ENCODE data around the gene PLCH1. TPM values are rescaled to one million over a fixed set of nuclear protein-coding genes. Genes with fewer than 3 reads are reported as not detected.

The PLCH1 gene
- total RNA-seq, 1 donor from 2014 or later = 20.9 TPM

DNA sequence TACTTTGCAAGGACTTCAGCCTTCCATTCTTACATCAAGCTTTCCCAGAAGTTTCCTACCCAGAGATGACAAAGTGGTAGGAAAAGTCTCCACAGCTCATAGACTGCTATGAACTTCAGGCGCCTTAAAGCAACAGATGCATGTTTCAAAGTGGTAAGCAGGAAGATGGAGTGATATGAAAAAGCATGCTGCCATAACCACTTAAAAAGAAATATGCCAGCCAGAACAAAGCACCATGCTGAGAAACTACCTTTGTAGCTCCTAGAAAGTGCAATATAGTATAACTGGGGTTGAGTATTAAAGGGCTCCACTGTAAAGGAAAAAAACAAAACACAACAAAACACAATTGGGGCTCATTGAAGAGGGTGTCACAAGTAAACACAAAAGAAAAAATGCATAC is 259.0 kb downstream of the PLCH1 start:
- Mint-ChIP-seq H3K4me1 (ENCODE audit: unreplicated experiment) (no peaks in the 10 kb centered on the region), H3K36me3 (ENCODE audit: low read depth, unreplicated experiment) (peaks cover 26% of the 10 kb centered on the region), H3K27me3 (ENCODE audit: unreplicated experiment) (no peaks in the 10 kb centered on the region), H3K27ac (ENCODE audit: unreplicated experiment) (no peak overlapping the region), H3K9me3 (ENCODE audit: unreplicated experiment) (no peaks in the 10 kb centered on the region), H3K4me3 (ENCODE audit: unreplicated experiment) (no peak overlapping the region)
- DNase-seq (ENCODE audit: low spot score) = no peak
- TF ChIP-seq, protein P1, sequence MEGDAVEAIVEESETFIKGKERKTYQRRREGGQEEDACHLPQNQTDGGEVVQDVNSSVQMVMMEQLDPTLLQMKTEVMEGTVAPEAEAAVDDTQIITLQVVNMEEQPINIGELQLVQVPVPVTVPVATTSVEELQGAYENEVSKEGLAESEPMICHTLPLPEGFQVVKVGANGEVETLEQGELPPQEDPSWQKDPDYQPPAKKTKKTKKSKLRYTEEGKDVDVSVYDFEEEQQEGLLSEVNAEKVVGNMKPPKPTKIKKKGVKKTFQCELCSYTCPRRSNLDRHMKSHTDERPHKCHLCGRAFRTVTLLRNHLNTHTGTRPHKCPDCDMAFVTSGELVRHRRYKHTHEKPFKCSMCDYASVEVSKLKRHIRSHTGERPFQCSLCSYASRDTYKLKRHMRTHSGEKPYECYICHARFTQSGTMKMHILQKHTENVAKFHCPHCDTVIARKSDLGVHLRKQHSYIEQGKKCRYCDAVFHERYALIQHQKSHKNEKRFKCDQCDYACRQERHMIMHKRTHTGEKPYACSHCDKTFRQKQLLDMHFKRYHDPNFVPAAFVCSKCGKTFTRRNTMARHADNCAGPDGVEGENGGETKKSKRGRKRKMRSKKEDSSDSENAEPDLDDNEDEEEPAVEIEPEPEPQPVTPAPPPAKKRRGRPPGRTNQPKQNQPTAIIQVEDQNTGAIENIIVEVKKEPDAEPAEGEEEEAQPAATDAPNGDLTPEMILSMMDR (IDR thresholded peaks at IDR 0.05; ENCODE audit: unreplicated experiment) = no peak

DNA sequence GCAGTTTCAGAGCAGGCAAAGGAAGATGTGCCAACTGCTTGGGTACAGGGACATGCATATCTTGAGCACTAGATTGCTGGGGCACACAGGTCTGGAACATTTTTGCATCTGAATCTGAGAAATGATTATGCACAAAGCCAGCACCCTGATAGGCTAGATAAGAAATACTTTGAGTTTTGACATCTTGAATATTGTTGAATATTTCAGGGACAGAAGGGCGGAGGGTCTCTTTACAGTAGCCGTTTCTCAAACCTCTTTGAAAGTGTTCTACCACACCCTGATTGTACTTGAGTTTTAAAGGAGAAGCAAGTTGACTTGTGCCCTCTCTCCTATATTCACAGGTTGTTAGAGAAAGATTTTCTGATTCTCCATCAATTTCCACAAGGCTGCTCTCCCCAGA is 263.3 kb downstream of the PLCH1 start:
- Mint-ChIP-seq H3K4me3 (ENCODE audit: unreplicated experiment) (no peak overlapping the region), H3K27me3 (ENCODE audit: unreplicated experiment) (no peaks in the 10 kb centered on the region), H3K27ac (ENCODE audit: unreplicated experiment) (no peak overlapping the region), H3K4me1 (ENCODE audit: unreplicated experiment) (no peaks in the 10 kb centered on the region), H3K36me3 (ENCODE audit: low read depth, unreplicated experiment) (peaks cover 22% of the 10 kb centered on the region), H3K9me3 (ENCODE audit: unreplicated experiment) (no peaks in the 10 kb centered on the region)
- DNase-seq (ENCODE audit: low spot score) = no peak
- TF ChIP-seq, protein P1 (IDR thresholded peaks at IDR 0.05; ENCODE audit: unreplicated experiment) = no peak

DNA sequence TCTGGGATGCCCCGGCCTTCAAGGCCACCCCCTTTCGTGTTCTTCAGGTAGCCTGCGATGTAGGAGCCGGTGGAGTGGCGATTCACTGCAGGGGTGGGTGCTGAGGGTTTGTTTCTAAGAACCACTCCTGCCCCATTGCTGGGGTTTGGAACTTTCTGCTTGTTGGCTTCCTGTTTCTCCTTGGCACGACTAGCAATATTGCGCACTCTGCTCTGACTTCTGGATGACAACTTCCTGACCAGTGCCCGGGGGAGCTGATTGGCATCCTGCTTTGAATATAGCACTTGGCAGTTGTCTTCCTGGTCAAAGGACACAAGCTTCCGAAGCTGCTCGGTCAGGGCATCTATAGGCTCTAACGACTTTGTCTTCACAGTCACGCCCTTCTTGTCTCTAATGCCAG is 263.8 kb downstream of the PLCH1 start:
- DNase-seq (ENCODE audit: low spot score) = no peak

DNA sequence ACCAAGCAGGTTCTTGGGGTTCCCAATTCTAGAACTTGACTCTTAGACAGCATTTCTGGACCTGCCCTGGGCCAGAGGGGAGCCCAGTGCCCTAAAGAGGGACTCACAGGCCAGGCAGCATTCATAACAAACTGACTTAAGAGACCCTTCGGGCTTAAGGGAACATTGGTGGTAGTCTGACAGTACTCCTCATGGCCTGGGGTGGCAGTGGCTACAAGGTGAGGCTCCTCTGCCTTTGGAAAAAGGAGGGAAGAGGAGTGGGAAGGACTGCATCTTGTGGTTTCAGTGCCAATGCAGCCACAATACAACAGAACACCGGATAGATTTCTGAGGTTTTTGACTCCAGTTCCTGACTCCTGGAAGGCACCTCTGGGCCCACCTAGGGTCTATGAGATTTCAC is 279.2 kb downstream of the PLCH1 start:
- H3K27ac Mint-ChIP-seq (ENCODE audit: unreplicated experiment) = no peak overlapping the region
- DNase-seq (ENCODE audit: low spot score) = no peak

More for the DNA sequence above, 263.8 kb downstream of the PLCH1 start:
- Mint-ChIP-seq H3K27me3 (ENCODE audit: unreplicated experiment) (no peaks in the 10 kb centered on the region), H3K27ac (ENCODE audit: unreplicated experiment) (no peak overlapping the region), H3K4me1 (ENCODE audit: unreplicated experiment) (no peaks in the 10 kb centered on the region), H3K4me3 (ENCODE audit: unreplicated experiment) (no peak overlapping the region), H3K36me3 (ENCODE audit: low read depth, unreplicated experiment) (peaks cover 20% of the 10 kb centered on the region), H3K9me3 (ENCODE audit: unreplicated experiment) (no peaks in the 10 kb centered on the region)
- TF ChIP-seq, protein P1 (IDR thresholded peaks at IDR 0.05; ENCODE audit: unreplicated experiment) = no peak

DNA sequence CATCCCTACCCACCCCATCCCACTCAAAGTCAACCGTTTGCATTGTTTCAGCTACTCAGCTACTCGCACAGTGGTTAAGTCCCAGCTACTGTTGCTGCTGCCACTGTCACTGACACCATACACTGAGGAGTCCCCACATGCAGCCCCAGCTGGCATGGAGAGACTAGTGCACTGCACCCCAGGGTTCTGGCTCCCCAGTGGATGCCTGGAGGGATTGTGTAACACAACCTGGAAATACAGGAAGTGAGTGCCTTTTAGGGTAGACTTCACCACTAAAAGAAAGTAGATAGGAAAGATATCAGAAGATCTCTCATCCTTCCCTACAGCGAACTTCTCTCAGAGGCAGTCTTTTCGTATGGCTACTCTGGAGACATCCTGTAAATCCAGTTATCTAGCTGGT is 282.2 kb downstream of the PLCH1 start:
- Mint-ChIP-seq H3K27me3 (ENCODE audit: unreplicated experiment) (no peaks in the 10 kb centered on the region), H3K4me1 (ENCODE audit: unreplicated experiment) (peaks cover 18% of the 10 kb centered on the region), H3K36me3 (ENCODE audit: low read depth, unreplicated experiment) (peaks cover 5% of the 10 kb centered on the region), H3K4me3 (ENCODE audit: unreplicated experiment) (no peak overlapping the region), H3K27ac (ENCODE audit: unreplicated experiment) (no peak overlapping the region), H3K9me3 (ENCODE audit: unreplicated experiment) (no peaks in the 10 kb centered on the region)
- no peak for DNase-seq (ENCODE audit: low spot score)
- TF ChIP-seq, protein P1 (IDR thresholded peaks at IDR 0.05; ENCODE audit: unreplicated experiment) = no peak

More for the DNA sequence above, 279.2 kb downstream of the PLCH1 start:
- Mint-ChIP-seq H3K36me3 (ENCODE audit: low read depth, unreplicated experiment) (peaks cover 6% of the 10 kb centered on the region), H3K9me3 (ENCODE audit: unreplicated experiment) (no peaks in the 10 kb centered on the region), H3K27me3 (ENCODE audit: unreplicated experiment) (no peaks in the 10 kb centered on the region), H3K4me1 (ENCODE audit: unreplicated experiment) (peaks cover 18% of the 10 kb centered on the region), H3K4me3 (ENCODE audit: unreplicated experiment) (no peak overlapping the region)
- TF ChIP-seq, protein P1 (IDR thresholded peaks at IDR 0.05; ENCODE audit: unreplicated experiment) = no peak

All from endothelial cell (in vitro differentiated cells).